Activated CD4-positive, CD25-positive, alpha-beta regulatory T cell treated with anti-CD3 and anti-CD28 coated beads, Interleukin-2, amount 50 U/mL, for 16 hours (primary cell): Measurements from ENCODE around the gene FGL2.
"Not testable (repeated sequence)": the region's sequence is repeated elsewhere in the genome, so short reads cannot be mapped to it uniquely, and the experiment has no call there.

Source experiments
- DNase-seq: peaks from one replicate; pipeline ENCODE4 v3.0.0-alpha.2; 2020; ENCODE audit warnings: low read depth, low spot score

The FGL2 gene

GRCh38 chr7:77157034-77157433 lies 42.6 kb downstream of the FGL2 start:
- DNase-seq = not testable (repeated sequence)

- DNase-seq = not testable (repeated sequence)
Measured at GRCh38 chr7:77155601-77156377, 43.8 kb downstream of the FGL2 start.

- DNase-seq = not testable (repeated sequence)
Measured at GRCh38 chr7:77154917-77155464, 44.6 kb downstream of the FGL2 start.

- DNase-seq = not testable (repeated sequence)
Measured at GRCh38 chr7:77152232-77152631, 47.4 kb downstream of the FGL2 start.
